ENCODE results near the gene ATG7.

ATG7 gene

DNA sequence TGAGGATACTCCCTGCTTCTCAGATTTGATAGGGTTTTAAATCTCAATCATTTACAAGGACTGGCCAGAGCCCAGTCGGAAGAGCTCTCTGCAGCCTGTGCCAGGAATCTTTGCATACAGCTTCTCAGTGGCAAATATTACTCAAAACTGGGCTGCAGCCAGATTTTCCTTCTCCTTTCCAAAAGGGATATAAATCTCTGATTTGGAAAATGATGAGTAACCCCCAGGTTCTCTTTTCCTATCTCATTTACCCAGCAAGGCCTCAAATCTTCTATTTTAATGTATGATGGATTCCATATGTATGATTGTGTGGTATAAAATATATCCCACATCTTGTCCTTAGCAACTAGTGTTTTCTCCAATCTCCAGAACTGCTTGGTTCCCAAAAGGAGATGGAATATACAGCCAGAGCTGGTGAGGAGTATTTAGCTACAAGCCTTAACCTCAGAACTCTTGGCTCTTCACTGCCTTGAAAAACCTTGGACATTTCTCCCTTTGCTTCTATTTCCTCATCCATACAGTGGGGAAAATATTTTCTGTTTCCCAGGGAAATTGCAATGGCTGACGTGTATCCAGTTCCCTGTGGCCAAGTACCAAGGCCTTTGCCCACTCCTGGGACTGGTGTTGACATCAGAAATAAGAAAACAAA, 114.4 kb downstream of the ATG7 start:
- Histone ChIP-seq H3K36me3 (ENCODE audit: insufficient read depth) (no peaks in the 10 kb centered on the region), H3K9ac (no peak overlapping the region), H3K27me3 (ENCODE audit: insufficient read depth, low read depth) (no peaks in the 10 kb centered on the region), H4K20me1 (ENCODE audit: insufficient read depth) (no peaks in the 10 kb centered on the region), H3K4me2 (no peak overlapping the region), H3K4me1 (ENCODE audit: low read depth, poor library complexity, severe bottlenecking) (no peaks in the 10 kb centered on the region), H3K4me3 (IDR thresholded peaks at IDR 0.05; ENCODE audit: insufficient read depth, low read depth, low read length) (no peak overlapping the region), H2AFZ (ENCODE audit: low read depth) (no peak overlapping the region), H3K27ac (no peak overlapping the region), H3K79me2 (ENCODE audit: insufficient read depth, low read depth) (no peaks in the 10 kb centered on the region)
- TF ChIP-seq, protein P1, sequence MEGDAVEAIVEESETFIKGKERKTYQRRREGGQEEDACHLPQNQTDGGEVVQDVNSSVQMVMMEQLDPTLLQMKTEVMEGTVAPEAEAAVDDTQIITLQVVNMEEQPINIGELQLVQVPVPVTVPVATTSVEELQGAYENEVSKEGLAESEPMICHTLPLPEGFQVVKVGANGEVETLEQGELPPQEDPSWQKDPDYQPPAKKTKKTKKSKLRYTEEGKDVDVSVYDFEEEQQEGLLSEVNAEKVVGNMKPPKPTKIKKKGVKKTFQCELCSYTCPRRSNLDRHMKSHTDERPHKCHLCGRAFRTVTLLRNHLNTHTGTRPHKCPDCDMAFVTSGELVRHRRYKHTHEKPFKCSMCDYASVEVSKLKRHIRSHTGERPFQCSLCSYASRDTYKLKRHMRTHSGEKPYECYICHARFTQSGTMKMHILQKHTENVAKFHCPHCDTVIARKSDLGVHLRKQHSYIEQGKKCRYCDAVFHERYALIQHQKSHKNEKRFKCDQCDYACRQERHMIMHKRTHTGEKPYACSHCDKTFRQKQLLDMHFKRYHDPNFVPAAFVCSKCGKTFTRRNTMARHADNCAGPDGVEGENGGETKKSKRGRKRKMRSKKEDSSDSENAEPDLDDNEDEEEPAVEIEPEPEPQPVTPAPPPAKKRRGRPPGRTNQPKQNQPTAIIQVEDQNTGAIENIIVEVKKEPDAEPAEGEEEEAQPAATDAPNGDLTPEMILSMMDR (conservative IDR thresholded peaks at IDR 0.05; ENCODE audit: low read depth, low read length) = no peak

DNA sequence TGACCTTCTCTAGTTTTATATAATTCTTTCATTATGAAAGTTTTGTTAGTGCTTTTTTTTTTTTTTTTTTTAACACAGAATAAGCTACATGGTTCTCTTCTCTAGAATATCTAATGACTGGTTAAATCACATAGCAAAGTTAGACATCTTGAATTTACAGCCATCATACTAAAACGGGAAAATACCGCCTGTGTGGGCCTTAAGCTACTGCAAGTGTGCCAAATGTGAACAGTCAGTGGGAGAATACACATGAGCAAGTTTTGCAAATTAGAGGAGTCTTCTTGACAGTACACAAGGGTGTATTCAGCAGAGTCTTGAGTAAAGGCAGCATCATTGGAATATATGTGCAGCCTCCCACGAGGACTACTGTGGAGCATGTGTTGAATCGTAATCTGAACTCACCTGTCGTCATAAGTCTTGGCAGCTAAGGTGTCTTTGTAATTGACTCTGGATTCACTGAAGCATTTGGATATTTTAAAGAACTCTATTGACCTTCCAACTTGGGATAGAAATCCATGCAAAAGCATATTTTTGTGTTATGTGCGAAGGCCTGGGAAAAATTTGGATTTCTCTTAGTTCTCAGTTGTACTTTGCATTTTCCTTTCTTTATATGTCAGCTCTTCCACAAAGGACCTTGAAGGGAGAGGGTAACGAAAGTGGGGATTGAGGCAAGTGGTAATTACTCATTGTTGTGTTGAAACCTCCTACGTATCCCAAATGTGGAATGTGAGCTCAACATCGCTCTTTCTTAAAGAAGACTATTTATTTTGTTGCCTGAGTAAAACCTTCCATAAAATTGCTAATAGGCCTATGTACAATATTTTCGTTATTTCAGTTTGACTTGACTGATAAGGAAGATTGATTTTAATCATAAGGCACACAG, 117.4 kb downstream of the ATG7 start:
- H3K36me3 ChIP-seq (ENCODE audit: insufficient read depth) = no peaks in the 10 kb centered on the region
- H3K79me2 ChIP-seq (ENCODE audit: insufficient read depth, low read depth) = no peaks in the 10 kb centered on the region
- H4K20me1 ChIP-seq (ENCODE audit: insufficient read depth) = no peaks in the 10 kb centered on the region
- no peak overlapping the region for H2AFZ ChIP-seq (ENCODE audit: low read depth)
- no peak overlapping the region for H3K9ac ChIP-seq
- H3K4me3 ChIP-seq (IDR thresholded peaks at IDR 0.05; ENCODE audit: insufficient read depth, low read depth, low read length) = no peak overlapping the region
- no peaks in the 10 kb centered on the region for H3K4me1 ChIP-seq (ENCODE audit: low read depth, poor library complexity, severe bottlenecking)
- no peak overlapping the region for H3K27ac ChIP-seq
- TF ChIP-seq, protein P1 (conservative IDR thresholded peaks at IDR 0.05; ENCODE audit: low read depth, low read length) = no peak
- H3K4me2 ChIP-seq = no peak overlapping the region
- H3K27me3 ChIP-seq (ENCODE audit: insufficient read depth, low read depth) = no peaks in the 10 kb centered on the region

DNA sequence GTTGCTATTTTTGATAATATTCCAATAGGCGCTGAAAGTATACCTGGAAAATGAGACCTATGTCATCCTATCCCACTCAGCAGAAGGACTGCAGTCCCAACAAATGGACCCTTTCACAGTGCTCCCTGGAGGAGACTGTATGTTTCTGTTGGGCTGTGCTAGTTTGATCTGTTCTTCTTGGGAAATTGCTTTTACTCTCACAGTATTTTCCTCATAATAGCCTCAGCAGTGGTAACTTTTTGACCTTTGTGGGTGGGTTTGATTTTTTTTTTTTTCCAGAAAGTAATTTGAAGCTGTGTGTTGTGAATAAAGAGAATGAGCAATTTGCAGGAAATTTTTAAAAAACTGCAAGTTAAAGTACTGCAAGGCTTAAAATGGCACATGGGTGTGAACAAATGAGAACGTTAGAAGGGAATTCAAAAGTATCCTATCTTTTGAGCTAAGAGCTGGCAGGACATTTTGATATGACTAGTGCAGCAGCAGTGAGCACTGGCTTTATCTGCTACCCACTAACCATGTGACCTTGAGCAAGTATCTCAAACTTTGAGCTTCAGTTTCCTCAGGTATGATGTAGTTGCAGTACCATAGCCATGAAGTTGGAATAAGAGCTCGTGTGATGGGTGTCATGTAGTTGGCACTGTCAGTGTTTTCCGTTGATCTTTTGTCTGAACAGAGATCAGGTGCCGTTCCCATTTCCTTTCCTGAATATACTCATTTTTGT, 118.4 kb downstream of the ATG7 start:
- Histone ChIP-seq H3K9ac (no peak overlapping the region), H4K20me1 (ENCODE audit: insufficient read depth) (no peaks in the 10 kb centered on the region), H3K36me3 (ENCODE audit: insufficient read depth) (no peaks in the 10 kb centered on the region)

DNA sequence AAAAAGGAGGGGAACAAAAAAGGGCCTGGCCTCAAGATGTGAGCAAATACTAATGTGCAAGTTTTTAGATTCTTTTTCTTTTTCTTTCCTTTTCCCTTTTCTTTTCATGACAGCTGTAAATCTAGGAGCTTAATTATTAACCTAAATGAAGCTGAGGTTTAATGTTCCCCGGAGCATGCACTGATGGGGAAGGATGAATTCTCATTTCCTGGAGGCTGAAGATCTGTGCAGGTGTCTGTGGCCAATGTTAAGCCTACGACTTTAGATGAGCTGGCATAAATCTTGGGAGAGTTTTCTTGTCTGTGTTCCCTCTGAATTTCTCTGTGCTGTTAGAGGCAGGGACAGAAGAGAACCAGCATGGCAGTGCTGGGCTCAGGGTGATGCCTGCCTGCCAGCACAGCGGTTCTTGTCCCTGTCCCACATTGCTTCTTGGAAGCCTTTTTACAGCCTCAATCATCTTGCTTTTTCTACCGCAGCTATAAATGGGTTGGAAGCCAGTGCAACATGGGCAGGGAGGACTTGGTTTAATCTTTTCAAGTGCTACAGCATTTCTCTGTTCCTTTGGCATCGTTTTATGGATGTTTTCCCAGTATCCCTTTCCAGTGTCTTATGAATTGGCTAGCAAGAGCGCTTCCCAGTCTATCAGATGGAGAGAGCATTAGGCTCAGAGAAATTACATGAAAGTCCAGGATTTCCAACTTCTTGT, 119.1 kb downstream of the ATG7 start:
- Histone ChIP-seq H3K9ac (no peak overlapping the region), H3K4me2 (no peak overlapping the region), H3K36me3 (ENCODE audit: insufficient read depth) (no peaks in the 10 kb centered on the region), H3K27ac (no peak overlapping the region), H3K4me3 (IDR thresholded peaks at IDR 0.05; ENCODE audit: insufficient read depth, low read depth, low read length) (no peak overlapping the region), H3K4me1 (ENCODE audit: low read depth, poor library complexity, severe bottlenecking) (no peaks in the 10 kb centered on the region), H2AFZ (ENCODE audit: low read depth) (no peak overlapping the region), H3K79me2 (ENCODE audit: insufficient read depth, low read depth) (no peaks in the 10 kb centered on the region), H3K27me3 (ENCODE audit: insufficient read depth, low read depth) (no peaks in the 10 kb centered on the region), H4K20me1 (ENCODE audit: insufficient read depth) (no peaks in the 10 kb centered on the region)
- TF ChIP-seq, protein P1 (conservative IDR thresholded peaks at IDR 0.05; ENCODE audit: low read depth, low read length) = no peak

More for the DNA sequence above, 118.4 kb downstream of the ATG7 start:
- no peak overlapping the region for H3K4me2 ChIP-seq
- no peak overlapping the region for H3K4me3 ChIP-seq (IDR thresholded peaks at IDR 0.05; ENCODE audit: insufficient read depth, low read depth, low read length)
- no peaks in the 10 kb centered on the region for H3K4me1 ChIP-seq (ENCODE audit: low read depth, poor library complexity, severe bottlenecking)
- no peaks in the 10 kb centered on the region for H3K79me2 ChIP-seq (ENCODE audit: insufficient read depth, low read depth)
- H3K27ac ChIP-seq = no peak overlapping the region
- H2AFZ ChIP-seq (ENCODE audit: low read depth) = no peak overlapping the region
- H3K27me3 ChIP-seq (ENCODE audit: insufficient read depth, low read depth) = no peaks in the 10 kb centered on the region
- TF ChIP-seq, protein P1 (conservative IDR thresholded peaks at IDR 0.05; ENCODE audit: low read depth, low read length) = no peak
